DMS53 treated with DMSO at 0.1 percent for 48 hours (cell line): ENCODE results near the gene NTN4.
"Not testable (repeated sequence)": the region's sequence is repeated elsewhere in the genome, so short reads cannot be mapped to it uniquely, and the experiment has no call there.

Source experiments
- DNase-seq: peaks from one replicate; lab custom pipeline; 2025; ENCODE audit not compliant: unreplicated experiment; lab: John Stamatoyannopoulos, UW

The NTN4 gene

GRCh38 chr12:95790033-95790916 lies at the start of gene NTN4:
Gene NTN4, minus strand, starts transcription at chr12:95790764. Its CDS starts 455 bp downstream, at chr12:95790309.
- peak; percentile 22 for DNase-seq

- DNase-seq: peak; percentile 91
Observed at GRCh38 chr12:95838125-95838524, 47.6 kb upstream of the NTN4 start.

DNA sequence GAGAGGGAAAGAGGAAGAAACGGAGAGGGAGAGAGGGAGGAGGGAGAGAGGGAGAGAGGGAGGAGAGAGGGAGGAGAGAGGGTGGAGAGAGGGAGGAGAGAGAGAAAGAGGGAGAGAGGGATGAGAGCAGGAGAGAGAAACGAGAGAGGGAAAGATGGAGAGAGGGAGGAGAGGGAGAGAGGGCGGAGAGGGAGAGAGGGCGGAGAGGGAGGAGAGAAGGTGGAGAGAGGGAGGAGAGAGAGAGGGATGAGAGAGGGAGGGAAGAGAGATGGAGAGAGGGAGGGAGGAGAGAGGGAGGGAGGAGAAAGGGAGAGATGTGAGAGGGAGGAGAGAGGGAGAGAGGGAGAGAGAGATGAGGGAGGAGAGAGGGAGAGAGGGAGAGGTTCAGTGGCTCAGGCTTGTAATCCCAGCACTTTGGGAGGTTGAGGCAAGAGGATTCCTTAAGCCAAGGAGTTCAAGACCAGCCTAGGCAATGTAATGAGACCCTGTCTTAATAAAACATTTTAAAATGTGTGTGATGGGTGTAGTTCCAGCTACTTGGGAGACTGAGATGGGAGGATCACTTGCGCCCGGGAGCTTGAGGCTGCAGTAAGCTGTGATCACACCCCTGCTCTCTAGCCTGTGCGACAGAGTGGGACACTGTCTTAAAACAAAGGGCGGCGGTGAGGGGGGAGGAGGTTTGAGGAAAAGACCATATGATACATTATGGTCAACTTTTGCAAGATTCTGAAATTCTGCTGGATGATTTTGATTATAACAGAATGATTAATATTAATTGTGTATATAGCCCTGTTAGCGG lies 46.9 kb upstream of the NTN4 start:
- DNase-seq: peak; percentile 24

DNA sequence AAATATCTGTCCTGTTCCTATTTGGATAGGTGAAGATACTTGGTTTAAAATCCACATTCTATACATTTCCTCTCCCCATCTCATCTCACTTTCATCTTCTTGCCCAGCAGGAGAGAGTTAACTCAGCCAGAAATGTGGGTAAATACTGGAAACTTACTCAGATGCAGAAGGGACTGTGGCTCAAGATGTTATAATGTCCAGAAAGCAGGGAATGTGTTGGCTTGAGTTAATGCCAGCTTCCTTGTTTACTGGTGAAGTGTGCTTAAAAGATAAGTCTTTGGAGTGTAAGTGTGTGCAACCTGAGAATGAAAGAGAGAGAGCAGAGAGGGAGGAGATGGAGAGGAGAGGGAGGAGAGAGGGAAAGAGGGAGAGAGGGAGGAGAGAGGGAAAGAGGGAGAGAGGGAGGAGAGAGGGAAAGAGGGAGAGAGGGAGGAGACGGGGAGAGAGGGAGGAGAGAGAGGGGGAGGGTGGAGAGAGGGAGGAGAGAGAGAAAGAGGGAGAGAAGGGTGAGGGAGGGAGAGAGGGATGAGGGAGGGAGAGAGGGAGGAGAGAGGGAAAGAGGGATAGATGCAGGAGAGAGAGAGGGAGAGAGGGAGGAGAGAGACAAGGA lies 46.2 kb upstream of the NTN4 start:
- peak; percentile 85 for DNase-seq

DNA sequence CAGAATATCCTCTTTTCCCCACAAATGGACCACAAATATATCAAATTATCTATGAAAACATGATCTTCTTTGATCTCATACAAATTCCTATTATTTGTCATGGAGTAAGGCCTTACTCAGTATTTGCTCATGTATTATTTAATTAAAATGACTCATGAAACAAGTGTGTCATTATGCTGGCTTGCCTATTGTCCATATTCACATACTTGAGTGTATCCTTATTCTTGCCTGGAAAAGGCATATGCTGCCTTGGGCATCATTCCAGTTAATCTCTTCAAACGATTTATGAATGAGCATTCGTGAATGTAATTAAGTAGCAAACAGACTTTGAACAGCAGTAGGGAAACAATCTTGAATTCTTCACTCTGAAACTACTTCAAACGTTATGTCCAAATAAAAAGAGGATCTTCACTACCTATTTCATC lies 45.6 kb upstream of the NTN4 start:
- DNase-seq: peak; percentile 93

DNA sequence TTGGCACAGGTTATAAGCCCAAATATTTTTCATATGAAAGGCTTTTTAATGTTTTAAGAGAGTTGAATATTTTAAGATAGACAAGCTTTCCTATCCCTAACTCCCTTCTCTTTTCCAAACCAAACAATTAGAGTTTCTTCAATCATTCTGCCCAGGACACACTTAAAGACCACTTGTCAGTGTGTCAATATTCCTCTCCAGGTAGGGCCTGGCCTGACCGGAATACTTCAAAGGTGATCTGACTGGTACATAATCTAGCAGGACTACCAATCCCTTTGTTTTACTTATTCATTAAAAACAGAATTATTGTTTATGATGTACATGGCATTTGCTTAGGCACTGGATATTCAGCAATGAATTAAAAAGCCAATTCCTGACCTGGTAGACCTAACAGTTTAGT lies 44.0 kb upstream of the NTN4 start:
- peak; percentile 71 for DNase-seq

DNA sequence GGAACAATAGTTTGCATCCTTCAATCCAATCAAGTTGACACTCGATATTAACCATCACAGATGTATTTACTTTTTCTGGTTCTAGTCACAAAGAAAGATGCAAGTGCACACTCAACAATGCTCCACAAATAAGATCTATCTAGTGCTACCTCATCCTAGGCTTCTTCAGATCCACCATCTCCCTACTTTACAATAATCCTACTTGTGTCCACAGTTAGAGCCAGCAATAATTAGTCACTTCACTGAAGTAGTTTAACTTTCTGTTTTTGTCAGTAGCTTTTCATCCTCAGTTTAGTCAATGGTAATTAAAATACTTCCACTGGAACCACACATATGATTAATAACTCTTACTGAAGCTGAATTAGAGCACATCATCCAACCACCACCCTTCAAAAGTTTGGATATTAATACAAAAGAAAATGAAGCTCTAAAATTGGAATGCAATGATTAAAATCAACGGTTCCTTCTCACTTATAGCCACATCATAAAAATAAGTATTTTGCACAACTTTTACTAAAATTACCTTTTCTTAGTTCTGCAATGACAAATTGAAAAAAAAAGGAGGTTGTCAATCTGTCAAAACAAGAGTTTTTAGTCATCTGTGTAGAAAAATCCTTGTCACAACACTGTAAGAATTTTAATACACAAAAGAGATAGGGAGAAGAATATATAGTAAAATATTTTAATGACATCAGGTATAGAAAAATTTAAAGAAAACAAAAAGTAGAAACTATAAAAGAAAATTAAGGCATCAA lies 39.9 kb upstream of the NTN4 start:
- DNase-seq: no peak

DNA sequence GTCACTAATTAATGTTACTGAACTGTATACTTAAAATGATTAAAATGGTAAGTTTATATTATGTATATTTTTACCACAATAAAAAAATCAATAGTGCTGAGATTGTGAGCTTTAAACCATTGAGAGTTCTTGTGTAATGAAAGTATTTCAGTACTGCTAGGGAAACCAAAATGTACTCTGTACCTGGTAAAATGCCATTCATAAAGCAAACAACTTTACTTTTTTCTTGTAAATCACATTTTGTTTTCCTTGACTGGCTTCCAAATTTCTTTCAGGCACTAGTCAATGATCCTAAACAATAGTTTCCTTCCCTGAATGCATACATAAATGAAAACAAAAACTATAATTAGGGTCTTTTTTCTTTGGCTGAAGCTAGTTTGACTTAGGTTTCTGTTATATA lies 38.8 kb upstream of the NTN4 start:
- DNase-seq: no peak

- DNase-seq: peak; percentile 63
Observed at GRCh38 chr12:95820096-95820703, 29.6 kb upstream of the NTN4 start.

DNA sequence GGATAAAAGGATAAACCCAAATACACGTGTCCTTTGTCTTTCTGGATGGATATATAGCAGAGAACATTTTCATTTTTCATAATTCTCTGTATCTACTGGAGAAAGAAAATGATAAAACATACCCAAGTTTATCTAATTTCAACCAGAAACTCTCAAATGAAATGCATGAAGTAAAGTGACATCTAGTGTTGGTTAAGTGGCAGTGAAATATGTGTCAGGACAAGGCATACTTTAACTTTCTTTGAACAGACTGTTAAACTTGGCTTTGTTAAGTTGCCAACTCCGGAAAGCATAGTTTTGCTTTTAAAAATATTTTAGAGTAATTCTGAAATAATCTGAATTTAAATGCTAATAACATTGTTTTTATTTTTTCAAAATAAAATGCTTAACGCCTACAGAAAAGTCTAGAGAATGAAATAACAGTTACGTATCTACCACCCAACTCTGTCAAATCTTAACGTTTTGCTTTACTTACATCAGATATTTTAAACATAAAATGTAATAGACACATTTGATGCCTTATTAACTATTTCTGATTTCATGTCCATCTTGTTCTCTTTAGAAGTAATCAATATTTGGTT lies 25.2 kb upstream of the NTN4 start:
- peak; percentile 78 for DNase-seq

GRCh38 chr12:95812155-95812554 lies 21.6 kb upstream of the NTN4 start:
- not testable (repeated sequence) for DNase-seq

DNA sequence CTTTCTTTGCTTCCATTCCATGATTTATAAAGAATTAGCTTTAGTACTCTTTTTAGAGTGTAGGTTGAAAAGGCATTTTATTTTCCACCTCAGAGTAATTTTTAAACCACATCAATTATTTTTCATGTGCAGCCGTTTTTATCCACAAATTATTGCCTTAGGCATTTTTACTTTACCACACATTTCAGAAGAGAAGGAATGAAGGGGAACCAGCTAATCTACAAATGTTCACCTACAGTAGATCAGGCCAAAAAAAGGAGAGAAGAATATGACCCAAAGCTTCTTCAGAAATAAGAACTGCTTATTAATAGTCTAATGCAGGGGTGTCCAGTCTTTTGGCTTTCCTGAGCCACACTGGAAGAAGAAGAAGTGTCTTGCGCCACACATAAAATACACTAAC lies 19.8 kb upstream of the NTN4 start:
- DNase-seq: no peak

- no peak for DNase-seq
Observed at GRCh38 chr12:95809000-95809680, 18.6 kb upstream of the NTN4 start.

DNA sequence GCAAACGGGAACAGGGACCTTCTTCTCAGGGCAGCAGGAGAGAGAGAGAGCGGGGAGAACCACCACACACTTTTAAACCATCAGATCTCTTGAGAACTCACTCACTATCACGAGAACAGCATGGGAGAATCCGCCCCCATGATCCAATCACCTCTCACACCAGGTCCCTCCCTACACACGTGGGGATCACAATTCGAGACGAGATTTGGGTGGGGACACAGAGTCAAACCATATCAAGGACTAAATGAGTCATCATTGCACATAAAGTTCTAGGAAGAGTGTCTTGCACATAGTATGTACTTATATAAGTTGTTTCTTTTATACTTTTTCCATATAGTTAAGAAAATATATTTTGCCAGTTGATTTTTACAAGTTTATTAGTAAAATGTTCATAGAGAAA lies 17.6 kb upstream of the NTN4 start:
- DNase-seq: no peak

- no peak for DNase-seq
Observed at GRCh38 chr12:95805864-95806671, 15.5 kb upstream of the NTN4 start.

DNA sequence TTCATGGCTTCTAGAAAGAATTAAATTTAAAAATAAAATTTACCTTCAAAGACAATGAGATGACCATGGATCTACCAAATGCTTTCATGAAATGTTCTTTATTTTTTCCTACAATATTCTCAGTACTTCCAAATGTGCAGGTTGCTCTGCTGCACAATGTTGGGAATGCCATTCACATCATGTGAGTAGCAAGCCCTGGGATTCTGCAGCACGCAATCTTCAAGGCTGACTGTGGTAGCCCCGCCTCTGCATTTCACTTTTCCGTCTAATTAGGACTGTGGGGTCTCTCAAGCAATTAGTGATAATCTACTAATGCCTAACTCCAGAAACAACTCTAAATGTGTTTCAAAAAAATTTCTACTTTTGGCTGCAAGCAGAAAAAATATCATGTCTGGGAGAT lies 13.7 kb upstream of the NTN4 start:
- no peak for DNase-seq

GRCh38 chr12:95803817-95804216 lies 13.3 kb upstream of the NTN4 start:
- no peak for DNase-seq

GRCh38 chr12:95802482-95803270 lies 12.1 kb upstream of the NTN4 start:
- DNase-seq: peak; percentile 68
